Measurements from ENCODE around the gene SNX25. TPM values are rescaled to one million over a fixed set of nuclear protein-coding genes. Genes with fewer than 3 reads are reported as not detected.

The SNX25 gene
- total and polyA plus RNA-seq, 10 of the 15 experiments (the other 5 are each of a cell fraction or from before 2014, with no cell fraction given): 11.2 to 117 (median 62.8) TPM

GRCh38 chr4:185395956-185396723, 186.7 kb downstream of the SNX25 start (continued):
- no peak for TF ChIP-seq PRDM15 (CRISPR knock-in tag; IDR thresholded peaks at IDR 0.05)
- no peak; the same call in 2 of the 3 replicates for TF ChIP-seq POU2F2 (IDR thresholded peaks at IDR 0.05; ENCODE audit: borderline replicate concordance, low read depth, low read length)
- TF ChIP-seq ELK1 (IDR thresholded peaks at IDR 0.05; ENCODE audit: low read depth, low read length): no peak
- TF ChIP-seq LARP7 (IDR thresholded peaks at IDR 0.05): peak; percentile 98
- TF ChIP-seq NFYA (IDR thresholded peaks at IDR 0.05; ENCODE audit: borderline replicate concordance, low read depth, low read length): no peak
- 0 out of 2 replicates have a peak, but pooled peaks have one; percentile 20 for TF ChIP-seq ZBTB33 (IDR thresholded peaks at IDR 0.05)
- no peak for TF ChIP-seq CEBPB (IDR thresholded peaks at IDR 0.05; ENCODE audit: borderline replicate concordance in 1 of 2, low read depth in 2 of 2, low read length in 2 of 2)
- no peak for TF ChIP-seq NFYB (IDR thresholded peaks at IDR 0.05; ENCODE audit: insufficient read depth, low read depth, low read length)
- no peak for TF ChIP-seq HSF1 (IDR thresholded peaks at IDR 0.05; ENCODE audit: low read depth, low read length)
- TF ChIP-seq WRNIP1 (IDR thresholded peaks at IDR 0.05; ENCODE audit: borderline replicate concordance, low read depth, low read length): no peak
- TF ChIP-seq BHLHE40 (IDR thresholded peaks at IDR 0.05; ENCODE audit: borderline replicate concordance in 1 of 2, low read depth in 2 of 2, low read length in 1 of 2): peak; percentile 97 to 99
- TF ChIP-seq SMAD5 (IDR thresholded peaks at IDR 0.05; ENCODE audit: low read depth): no peak; the same call in 1 of the 2 replicates
- peak; percentile 98 for TF ChIP-seq NKRF (conservative IDR thresholded peaks at IDR 0.05)
- TF ChIP-seq CBX5 (IDR thresholded peaks at IDR 0.05; ENCODE audit: low read depth): peak; percentile 23
- TF ChIP-seq CBFB (IDR thresholded peaks at IDR 0.05; ENCODE audit: low read depth): 0 out of 2 replicates have a peak, but pooled peaks have one; percentile 25
- TF ChIP-seq TCF3 (IDR thresholded peaks at IDR 0.05; ENCODE audit: borderline replicate concordance, insufficient read depth, low read depth, low read length): no peak
- no peak for TF ChIP-seq ATF3 (IDR thresholded peaks at IDR 0.05; ENCODE audit: borderline replicate concordance, extremely low read depth, low read depth, low read length)
- peak; percentile 86 for TF ChIP-seq POLR2A (IDR thresholded peaks at IDR 0.05; ENCODE audit: low read depth, low read length)
